PFSK-1 (cell line): ENCODE results near the gene C5orf34.

Experiments used
- FOXP2 ChIP-seq: optimal IDR thresholded peaks from 2 replicates; pipeline ENCODE3; 2011; ENCODE audit warnings: borderline replicate concordance, control low read depth, inconsistent platforms; ENCODE audit not compliant: insufficient read depth; ENCODE audit errors: extremely low read length, extremely low read depth
- POLR2AphosphoS5 ChIP-seq: IDR thresholded peaks from 2 replicates; pipeline ENCODE4 v1.6.1; 2012; ENCODE audit warnings: low read depth, mild to moderate bottlenecking, control low read depth, low read length, moderate library complexity
- REST ChIP-seq, 2 experiments: IDR thresholded peaks; 2 replicates each; pipeline versions ENCODE4 v1.6.1 to v1.8.0; 2011 to 2012; ENCODE audit warnings: low read depth in 2 of 2, low read length in 2 of 2, control low read depth in 1 of 2, inconsistent platforms in 1 of 2, mild to moderate bottlenecking in 1 of 2, moderate library complexity in 1 of 2; ENCODE audit not compliant: insufficient read depth in 1 of 2
- SIN3A ChIP-seq: IDR thresholded peaks from 2 replicates; pipeline ENCODE4 v1.6.1; 2012; ENCODE audit warnings: mild to moderate bottlenecking, low read length, moderate library complexity, borderline replicate concordance; ENCODE audit not compliant: insufficient read depth
- TAF1 ChIP-seq: IDR thresholded peaks from 2 replicates; pipeline ENCODE4 v1.6.1; 2012; ENCODE audit warnings: low read length, control low read depth, borderline replicate concordance; ENCODE audit not compliant: insufficient read depth

C5orf34 gene

GRCh38 chr5:43491326-43491725, 23.6 kb downstream of the C5orf34 start:
- TF ChIP-seq TAF1 (no peak), REST (IDR thresholded peaks at IDR 0.05; ENCODE audit: insufficient read depth in 1 of 2, low read depth in 2 of 2, low read length in 2 of 2) (no peak), FOXP2 (no peak), POLR2AphosphoS5 (no peak), SIN3A (no peak)

- TF ChIP-seq FOXP2 (no peak), REST (IDR thresholded peaks at IDR 0.05; ENCODE audit: insufficient read depth in 1 of 2, low read depth in 2 of 2, low read length in 2 of 2) (no peak)
Observed at GRCh38 chr5:43486353-43486752, 28.6 kb downstream of the C5orf34 start.

- TF ChIP-seq FOXP2, result no peak
- TF ChIP-seq TAF1, result no peak
- TF ChIP-seq REST (IDR thresholded peaks at IDR 0.05; ENCODE audit: insufficient read depth in 1 of 2, low read depth in 2 of 2, low read length in 2 of 2), result no peak
- no peak for TF ChIP-seq POLR2AphosphoS5
- TF ChIP-seq SIN3A, result no peak
Observed at GRCh38 chr5:43485406-43485805, 29.5 kb downstream of the C5orf34 start.

GRCh38 chr5:43484106-43484849, 30.7 kb downstream of the C5orf34 start:
- no peak; the same call in 1 of the 2 replicates for TF ChIP-seq SIN3A
- peak; percentile 21 for TF ChIP-seq FOXP2

- TF ChIP-seq FOXP2 (peak; percentile 60), SIN3A (0 out of 2 replicates have a peak, but pooled peaks have one; percentile 8), TAF1 (peak; percentile 94), POLR2AphosphoS5 (peak; percentile 93), REST (IDR thresholded peaks at IDR 0.05; ENCODE audit: insufficient read depth in 1 of 2, low read depth in 2 of 2, low read length in 2 of 2) (peak in 1 of 2 experiments; percentile 52; a peak in 3 of 4 replicates)
Observed at GRCh38 chr5:43483298-43484105, 31.4 kb downstream of the C5orf34 start, which contains the start of gene TMEM267. TSS of gene TMEM267 (minus strand) at chr5:43483865. CDS start at chr5:43453969, 29,896 bp downstream.
